OCI-LY1 (cell line): Measurements from ENCODE around the gene MORN5.

Experiments
- CTCF ChIP-seq: fragments of 200-600 bp; sonication (generic), shearing (Covaris generic); IDR thresholded peaks from 2 replicates; pipeline ENCODE4 v1.5.1; 2017; ENCODE audit warnings: mild to moderate bottlenecking, antibody characterized with exemption, low read length, moderate library complexity, mixed read lengths
- EZH2 ChIP-seq: fragments of 200-600 bp; sonication (generic), shearing (Covaris generic); IDR thresholded peaks from 2 replicates; pipeline ENCODE4 v1.8.0; 2017; ENCODE audit warnings: borderline replicate concordance, mixed run types, mild to moderate bottlenecking, antibody characterized with exemption, low read length, moderate library complexity, mixed read lengths

GRCh38 chr9:122215663-122216062, 56.0 kb downstream of the MORN5 start:
- no peak for TF ChIP-seq CTCF
- no peak for TF ChIP-seq EZH2
